Fibroblast of the aortic adventitia (primary cell): ENCODE measurements around the gene ARMC9. TPM values are rescaled to one million over a fixed set of nuclear protein-coding genes. Genes with fewer than 3 reads are reported as not detected.

Source experiments
- DNase-seq: peaks from one replicate; pipeline ENCODE4 v3.0.0-alpha.2; 2010; ENCODE audit warnings: low read depth
- H3K4me3 ChIP-seq: 2 replicates; pipeline ENCODE4 v1.5.1; 2011; ENCODE audit warnings: low read depth, mild to moderate bottlenecking, control low read depth, low read length, moderate library complexity
- CTCF ChIP-seq: IDR thresholded peaks from 2 replicates; pipeline ENCODE4 v1.5.1; 2011; ENCODE audit warnings: mild to moderate bottlenecking, low read length, control low read depth, inconsistent platforms; ENCODE audit not compliant: insufficient read depth
- total RNA-seq: library from RNA; depleted of rRNA; stranded (reverse); fragments of >200 nt; gene quantifications from 2 replicates; pipeline ENCODE4 v1.2.3, GENCODE V29; 2012; ENCODE audit warnings: low replicate concordance

ARMC9 gene
- total RNA-seq, 1 donor = 94.4 TPM

- no peak for TF ChIP-seq CTCF
- no peak for DNase-seq
- H3K4me3 ChIP-seq = no peak overlapping the region
Observed at GRCh38 chr2:231204146-231204545, 5.7 kb downstream of the ARMC9 start.

GRCh38 chr2:231204581-231204980 is 6.2 kb downstream of the ARMC9 start:
- no peak overlapping the region for H3K4me3 ChIP-seq
- DNase-seq = no peak
- no peak for TF ChIP-seq CTCF

DNA sequence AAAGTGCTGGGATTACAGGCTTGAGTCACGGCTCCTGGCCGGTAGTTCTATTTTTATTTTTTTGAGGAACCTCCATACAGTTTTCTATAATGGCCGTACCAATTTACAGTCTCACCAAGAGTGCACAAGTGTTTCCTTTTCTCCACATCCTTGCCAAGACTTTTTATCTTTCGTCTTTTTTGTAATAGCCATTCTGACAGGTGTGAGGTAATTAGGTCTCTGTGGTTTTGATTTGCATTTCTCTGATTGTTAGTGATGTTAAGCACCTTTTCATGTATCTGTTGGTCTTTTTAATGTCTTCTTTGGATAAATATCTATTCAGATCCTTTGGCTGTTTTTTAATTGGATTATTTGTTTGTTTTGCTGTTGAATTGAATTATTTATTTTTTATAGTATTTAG is 9.3 kb downstream of the ARMC9 start:
- DNase-seq = no peak
- no peak for TF ChIP-seq CTCF

DNA sequence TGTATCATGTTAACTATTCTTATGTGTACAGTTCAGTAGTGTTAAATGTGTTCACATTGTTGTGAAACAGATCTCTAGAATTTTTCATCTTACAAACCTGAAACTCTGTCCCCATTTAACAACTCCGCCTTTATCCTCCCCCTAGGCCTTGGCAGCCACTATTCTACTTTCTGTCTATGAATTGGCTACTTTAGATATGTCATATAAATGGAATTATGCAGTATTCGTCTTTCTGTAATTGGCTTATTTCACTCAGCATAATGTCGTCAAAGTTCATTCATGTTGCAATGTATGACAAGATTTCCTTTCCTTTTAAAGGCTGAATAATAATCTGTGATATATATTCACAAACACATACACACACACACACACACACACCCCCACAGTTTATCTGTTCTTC is 12.4 kb downstream of the ARMC9 start:
- no peak for TF ChIP-seq CTCF
- no peak overlapping the region for H3K4me3 ChIP-seq
- peak; percentile 39 for DNase-seq

More for the DNA sequence above, 9.3 kb downstream of the ARMC9 start:
- H3K4me3 ChIP-seq = no peak overlapping the region

GRCh38 chr2:231211486-231211885 is 13.1 kb downstream of the ARMC9 start:
- peak; percentile 79 for DNase-seq
- no peak overlapping the region for H3K4me3 ChIP-seq
- no peak for TF ChIP-seq CTCF

- no peak overlapping the region for H3K4me3 ChIP-seq
- DNase-seq = peak; percentile 93
- TF ChIP-seq CTCF = no peak
Observed at GRCh38 chr2:231212329-231212845, 14.0 kb downstream of the ARMC9 start.

DNA sequence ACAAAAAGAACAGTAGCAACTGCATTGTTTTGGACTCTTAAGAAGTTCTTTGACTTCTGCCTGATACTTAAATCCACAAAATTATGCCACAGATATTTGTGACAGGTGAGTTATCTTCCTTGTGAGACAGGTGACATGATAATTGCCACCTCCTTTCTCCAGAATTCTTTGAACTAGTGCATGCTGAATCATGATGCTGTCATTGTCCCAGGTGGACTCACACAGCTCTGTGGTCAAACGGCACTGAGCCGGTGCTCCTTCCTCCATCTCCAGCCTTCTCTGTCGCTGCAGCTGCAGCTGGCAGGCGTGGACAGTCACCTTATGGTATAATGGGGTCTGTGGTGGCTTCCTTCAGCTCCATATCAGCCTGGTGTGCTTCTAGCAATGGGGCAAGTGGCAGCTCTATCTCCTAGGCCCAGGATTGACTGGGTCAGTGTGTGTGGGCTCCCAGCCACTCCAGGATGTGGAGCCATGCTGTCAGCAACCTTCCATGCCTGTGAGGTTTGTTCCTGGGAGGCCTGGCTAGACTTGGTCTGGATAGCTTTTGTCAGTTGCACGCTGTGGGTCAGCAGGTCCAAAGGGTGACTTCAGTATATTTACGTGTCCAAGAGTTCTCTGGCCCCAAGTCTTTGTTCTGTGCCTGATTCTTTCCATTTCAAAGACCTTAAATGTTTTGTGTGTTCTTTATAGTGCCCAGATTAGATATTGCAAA is 15.7 kb downstream of the ARMC9 start:
- DNase-seq = no peak
- TF ChIP-seq CTCF = no peak
- no peak overlapping the region for H3K4me3 ChIP-seq
